Mesothelial cell of epicardium (in vitro differentiated cells): ENCODE data around the gene RASGEF1C. TPM values are rescaled to one million over a fixed set of nuclear protein-coding genes. Genes with fewer than 3 reads are reported as not detected.
"Not testable (repeated sequence)": the region's sequence is repeated elsewhere in the genome, so short reads cannot be mapped to it uniquely, and the experiment has no call there.

Experiments used
- DNase-seq, 2 experiments: peaks; one replicate each; pipeline ENCODE4 v3.0.0; 2021; ENCODE audit warnings: low spot score in 2 of 2; ENCODE audit not compliant: unreplicated experiment in 2 of 2
- H3K27ac Mint-ChIP-seq: 2 replicates; pipeline ENCODE4 v1.8.0; 2021; ENCODE audit warnings: mixed read lengths
- H3K27me3 Mint-ChIP-seq: 2 replicates; pipeline ENCODE4 v1.8.0; 2021; ENCODE audit warnings: low read depth, mixed read lengths
- H3K36me3 Mint-ChIP-seq: 2 replicates; pipeline ENCODE4 v1.8.0; 2021; ENCODE audit warnings: mixed read lengths
- H3K4me1 Mint-ChIP-seq: 2 replicates; pipeline ENCODE4 v1.8.0; 2021; ENCODE audit warnings: mixed read lengths
- H3K4me3 Mint-ChIP-seq: 2 replicates; pipeline ENCODE4 v1.8.0; 2021; ENCODE audit warnings: mild to moderate bottlenecking, moderate library complexity, mixed read lengths
- H3K9me3 Mint-ChIP-seq: 2 replicates; pipeline ENCODE4 v1.8.0; 2021; ENCODE audit warnings: mixed read lengths
- total RNA-seq: library from RNA; stranded (reverse); gene quantifications from 3 replicates; pipeline ENCODE4 v1.2.1, GENCODE V29; 2021
- TF ChIP-seq, protein P1 (sequence below): fragments of 200-600 bp; sonication (generic); IDR thresholded peaks from one replicate; pipeline ENCODE4 v1.5.0; 2021; ENCODE audit warnings: antibody characterized with exemption; ENCODE audit not compliant: unreplicated experiment

Gene RASGEF1C
- total RNA-seq, 1 donor from 2014 or later, result 0.42 TPM

DNA sequence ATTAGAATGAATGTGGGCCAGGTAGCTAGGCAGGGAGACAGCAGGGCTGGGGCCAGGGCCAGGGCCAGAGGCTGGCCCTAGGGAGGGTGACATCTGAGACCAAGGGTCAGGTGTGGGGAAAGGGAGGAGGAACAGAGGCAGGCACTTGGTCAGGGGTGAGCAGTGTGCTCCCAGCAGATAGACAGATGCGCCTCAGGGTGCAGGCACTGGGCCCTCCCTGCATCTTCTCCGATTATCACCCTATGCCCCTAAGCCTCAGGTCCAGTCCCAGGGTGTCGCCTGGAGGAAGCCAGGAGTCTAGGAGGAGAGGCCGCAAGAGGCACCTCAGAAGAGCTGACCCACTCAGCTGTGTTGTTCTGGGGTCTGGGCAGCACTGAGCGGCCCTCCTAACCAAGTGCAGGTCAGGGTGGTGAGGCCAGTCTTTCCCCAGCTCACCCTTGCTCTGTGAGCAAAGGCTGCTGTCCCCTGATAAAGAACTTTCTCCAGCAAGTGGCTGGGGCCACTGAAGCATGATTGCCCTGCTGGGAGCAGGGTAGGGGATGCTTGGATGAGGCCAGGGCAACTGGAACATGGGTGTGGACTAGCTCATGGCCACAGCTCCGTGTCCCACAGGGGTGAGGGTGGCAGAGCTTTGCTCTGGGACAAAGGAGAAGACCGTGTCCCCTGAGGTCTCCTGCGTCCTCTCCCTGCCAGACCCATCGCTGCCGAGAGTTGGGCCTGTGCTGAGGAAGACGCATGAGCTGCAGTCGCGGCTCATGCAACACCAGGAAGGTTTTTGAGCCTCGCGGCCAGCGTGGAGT lies 2.1 kb upstream of the RASGEF1C start:
- H3K4me1 Mint-ChIP-seq, result peaks cover 6% of the 10 kb centered on the region
- no peak overlapping the region for H3K4me3 Mint-ChIP-seq
- H3K27me3 Mint-ChIP-seq, result peaks cover 34% of the 10 kb centered on the region
- H3K36me3 Mint-ChIP-seq, result no peaks in the 10 kb centered on the region
- H3K9me3 Mint-ChIP-seq, result peaks cover 5% of the 10 kb centered on the region
- no peak overlapping the region for H3K27ac Mint-ChIP-seq
- no peak for DNase-seq
- TF ChIP-seq, protein P1, sequence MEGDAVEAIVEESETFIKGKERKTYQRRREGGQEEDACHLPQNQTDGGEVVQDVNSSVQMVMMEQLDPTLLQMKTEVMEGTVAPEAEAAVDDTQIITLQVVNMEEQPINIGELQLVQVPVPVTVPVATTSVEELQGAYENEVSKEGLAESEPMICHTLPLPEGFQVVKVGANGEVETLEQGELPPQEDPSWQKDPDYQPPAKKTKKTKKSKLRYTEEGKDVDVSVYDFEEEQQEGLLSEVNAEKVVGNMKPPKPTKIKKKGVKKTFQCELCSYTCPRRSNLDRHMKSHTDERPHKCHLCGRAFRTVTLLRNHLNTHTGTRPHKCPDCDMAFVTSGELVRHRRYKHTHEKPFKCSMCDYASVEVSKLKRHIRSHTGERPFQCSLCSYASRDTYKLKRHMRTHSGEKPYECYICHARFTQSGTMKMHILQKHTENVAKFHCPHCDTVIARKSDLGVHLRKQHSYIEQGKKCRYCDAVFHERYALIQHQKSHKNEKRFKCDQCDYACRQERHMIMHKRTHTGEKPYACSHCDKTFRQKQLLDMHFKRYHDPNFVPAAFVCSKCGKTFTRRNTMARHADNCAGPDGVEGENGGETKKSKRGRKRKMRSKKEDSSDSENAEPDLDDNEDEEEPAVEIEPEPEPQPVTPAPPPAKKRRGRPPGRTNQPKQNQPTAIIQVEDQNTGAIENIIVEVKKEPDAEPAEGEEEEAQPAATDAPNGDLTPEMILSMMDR, result no peak

DNA sequence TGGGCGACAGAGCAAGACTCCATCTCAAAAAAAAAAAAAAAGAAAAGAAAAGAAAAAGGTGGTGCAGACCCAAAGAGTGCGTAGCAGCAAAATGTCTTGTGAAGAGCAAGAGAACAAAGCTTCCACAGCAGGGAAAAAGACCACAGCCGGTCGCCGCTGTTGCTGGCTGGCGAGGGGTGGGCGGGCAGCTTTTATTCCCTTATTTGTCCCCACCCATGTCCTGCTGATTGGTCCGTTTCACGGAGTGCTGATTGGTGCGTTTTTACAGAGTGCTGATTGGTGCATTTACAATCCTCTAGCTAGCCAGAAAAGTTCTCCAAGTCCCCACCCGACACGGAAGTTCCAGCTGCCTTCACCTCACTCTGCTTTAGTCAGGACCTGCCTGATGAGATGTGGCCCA lies 1.1 kb upstream of the RASGEF1C start:
- Mint-ChIP-seq H3K4me3 (peak overlapping the region; percentile 58), H3K27me3 (peaks cover 35% of the 10 kb centered on the region)
- H3K4me1 Mint-ChIP-seq, H3K36me3 Mint-ChIP-seq, H3K27ac Mint-ChIP-seq, H3K9me3 Mint-ChIP-seq, DNase-seq: not testable (repeated sequence)

DNA sequence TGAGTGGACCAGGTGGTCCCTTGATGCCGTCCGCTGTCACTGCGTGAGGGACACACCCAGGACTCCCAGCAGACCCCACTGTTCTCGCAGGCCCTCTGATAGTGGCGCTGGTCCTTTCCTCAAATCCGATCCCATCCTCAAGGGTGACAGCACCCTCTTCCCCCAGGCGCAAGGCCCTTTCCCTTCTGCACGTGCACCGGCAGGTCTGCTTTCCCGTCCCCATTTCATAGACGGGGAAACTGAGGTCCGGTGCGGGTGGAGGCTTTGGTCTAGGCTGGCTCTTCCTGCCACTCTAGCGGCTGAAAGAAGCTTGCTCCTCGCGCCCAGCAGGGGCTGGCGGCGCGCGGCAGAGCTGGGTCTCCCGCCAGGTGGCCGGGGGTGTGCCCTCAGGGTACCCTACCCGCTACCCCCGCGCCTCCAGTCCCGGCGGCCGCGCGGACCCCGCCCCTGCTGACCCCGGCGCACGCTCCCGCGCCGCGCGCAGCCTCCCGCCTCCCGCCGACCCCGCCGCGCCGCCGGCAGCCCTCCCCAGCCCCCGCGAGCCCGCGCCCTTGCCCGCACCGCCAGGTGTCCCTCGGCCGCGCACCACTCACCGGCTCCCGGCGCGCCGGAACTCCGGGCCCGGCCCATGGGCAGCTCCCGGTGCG lies 453 bp downstream of the RASGEF1C start:
- no peaks in the 10 kb centered on the region for H3K36me3 Mint-ChIP-seq
- TF ChIP-seq, protein P1, result no peak
- peaks cover 6% of the 10 kb centered on the region for H3K4me1 Mint-ChIP-seq
- DNase-seq, result no peak
- H3K27me3 Mint-ChIP-seq, result peaks cover 35% of the 10 kb centered on the region
- peak overlapping the region; percentile 62 for H3K4me3 Mint-ChIP-seq
- H3K27ac Mint-ChIP-seq, result no peak overlapping the region
- H3K9me3 Mint-ChIP-seq, result no peaks in the 10 kb centered on the region

DNA sequence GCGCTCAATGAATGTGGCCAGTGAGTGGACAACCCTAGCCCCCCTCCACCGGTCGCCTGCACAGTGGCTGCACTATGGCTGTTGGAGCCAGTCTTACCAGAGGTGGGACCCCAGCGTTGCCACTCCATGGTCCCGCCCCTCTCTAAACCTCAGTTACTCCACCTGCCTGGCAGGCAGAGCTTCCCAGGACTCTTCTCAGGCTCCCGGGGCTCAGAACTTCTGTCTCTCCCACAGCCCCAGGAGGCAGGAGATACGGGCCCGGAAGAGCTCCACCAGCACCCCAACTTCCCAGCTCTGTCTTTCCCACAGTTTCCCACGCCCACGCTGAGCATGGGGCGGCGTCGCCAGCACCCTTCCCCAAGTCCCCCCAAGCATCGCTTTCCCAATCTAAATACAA lies 975 bp downstream of the RASGEF1C start:
- DNase-seq, result no peak
- TF ChIP-seq, protein P1, result no peak
- Mint-ChIP-seq H3K27ac (no peak overlapping the region), H3K36me3 (no peaks in the 10 kb centered on the region), H3K9me3 (no peaks in the 10 kb centered on the region), H3K4me3 (peak overlapping the region; percentile 62), H3K4me1 (peaks cover 6% of the 10 kb centered on the region), H3K27me3 (peaks cover 34% of the 10 kb centered on the region)

DNA sequence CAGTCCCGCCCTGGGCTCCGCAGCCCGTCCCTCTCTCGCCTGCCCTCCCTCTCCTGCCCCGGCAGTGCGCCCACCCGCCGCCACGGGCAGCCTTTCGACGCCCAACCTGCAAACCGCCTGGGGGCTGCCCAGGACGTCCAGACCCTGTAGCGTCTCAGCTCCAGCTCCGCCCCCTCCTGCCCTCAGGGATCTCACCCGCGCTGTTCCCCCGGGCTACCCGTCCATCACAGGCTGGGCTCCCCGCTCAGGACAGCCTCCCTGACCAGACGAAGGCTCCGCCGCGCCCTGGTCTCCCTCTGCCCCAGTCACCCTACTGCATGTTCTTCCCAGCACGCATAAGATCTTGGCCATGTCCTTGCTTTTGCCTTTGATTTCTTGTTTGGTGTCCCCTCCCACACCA lies 1.4 kb downstream of the RASGEF1C start:
- TF ChIP-seq, protein P1, result no peak
- H3K27me3 Mint-ChIP-seq, result peaks cover 32% of the 10 kb centered on the region
- no peaks in the 10 kb centered on the region for H3K9me3 Mint-ChIP-seq
- H3K4me3 Mint-ChIP-seq, result no peak overlapping the region
- H3K4me1 Mint-ChIP-seq, result peaks cover 6% of the 10 kb centered on the region
- no peak for DNase-seq
- no peak overlapping the region for H3K27ac Mint-ChIP-seq
- H3K36me3 Mint-ChIP-seq, result no peaks in the 10 kb centered on the region

DNA sequence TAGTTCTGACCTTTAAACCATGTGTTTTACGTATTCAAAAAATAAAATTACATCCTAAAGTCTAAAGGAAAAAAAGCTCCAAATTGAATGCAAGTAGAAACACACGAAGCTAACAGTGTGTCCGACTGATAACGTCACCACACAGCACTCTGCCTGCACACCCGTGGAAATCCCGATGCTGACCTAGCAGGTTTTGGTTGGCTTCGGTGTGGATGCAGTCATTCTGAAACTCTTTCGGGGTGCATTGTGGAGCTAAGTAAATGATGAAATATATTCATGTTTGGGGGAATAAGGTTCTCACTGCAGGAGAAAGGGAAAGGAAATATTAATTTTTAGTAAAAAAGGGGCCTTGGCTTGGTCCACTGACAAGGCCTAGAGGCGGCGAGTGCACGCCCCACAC lies 2.0 kb downstream of the RASGEF1C start:
- peaks cover 28% of the 10 kb centered on the region for H3K27me3 Mint-ChIP-seq
- DNase-seq, result no peak
- no peaks in the 10 kb centered on the region for H3K9me3 Mint-ChIP-seq
- peaks cover 6% of the 10 kb centered on the region for H3K4me1 Mint-ChIP-seq
- H3K4me3 Mint-ChIP-seq, result peak overlapping the region; percentile 44
- H3K27ac Mint-ChIP-seq, result no peak overlapping the region
- H3K36me3 Mint-ChIP-seq, result no peaks in the 10 kb centered on the region
- TF ChIP-seq, protein P1, result no peak
